Activated CD8-positive, alpha-beta memory T cell treated with anti-CD3 and anti-CD28 coated beads, Interleukin-2, amount 50 U/mL, for 24 hours (primary cell): Measurements from ENCODE around the gene OBSL1.

Experiments
- DNase-seq: peaks from one replicate; pipeline ENCODE4 v3.0.0-alpha.2; 2020; ENCODE audit errors: extremely low read depth

OBSL1 gene

DNA sequence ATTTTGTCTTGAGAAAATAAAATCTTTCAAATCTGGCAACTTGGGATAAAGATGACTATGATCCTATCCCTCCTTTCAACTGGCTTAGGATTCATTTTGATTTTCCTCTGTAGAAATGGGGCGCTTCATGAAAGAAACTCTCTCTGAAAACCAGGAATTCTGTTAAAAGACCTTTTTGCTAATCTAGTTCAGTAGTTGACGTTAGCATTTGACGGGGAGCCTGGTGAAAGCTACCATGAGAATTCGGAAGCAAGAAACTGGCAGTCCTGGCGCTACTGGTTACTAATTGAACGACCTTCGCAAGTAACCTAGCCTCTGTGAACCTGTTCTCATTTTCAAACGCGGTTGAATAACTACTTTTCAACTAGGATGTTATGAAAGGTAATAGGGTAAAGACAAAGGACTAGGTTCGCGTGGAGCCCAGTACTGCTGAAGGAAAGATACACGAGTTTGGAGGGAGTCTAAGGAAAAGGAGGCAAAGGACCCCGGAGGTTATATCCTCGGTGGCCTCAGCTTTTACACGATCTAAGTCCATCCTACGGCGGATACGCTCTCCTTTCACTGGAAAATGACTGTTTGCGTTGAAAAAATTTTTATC lies 25.7 kb upstream of the OBSL1 start:
- no peak for DNase-seq

DNA sequence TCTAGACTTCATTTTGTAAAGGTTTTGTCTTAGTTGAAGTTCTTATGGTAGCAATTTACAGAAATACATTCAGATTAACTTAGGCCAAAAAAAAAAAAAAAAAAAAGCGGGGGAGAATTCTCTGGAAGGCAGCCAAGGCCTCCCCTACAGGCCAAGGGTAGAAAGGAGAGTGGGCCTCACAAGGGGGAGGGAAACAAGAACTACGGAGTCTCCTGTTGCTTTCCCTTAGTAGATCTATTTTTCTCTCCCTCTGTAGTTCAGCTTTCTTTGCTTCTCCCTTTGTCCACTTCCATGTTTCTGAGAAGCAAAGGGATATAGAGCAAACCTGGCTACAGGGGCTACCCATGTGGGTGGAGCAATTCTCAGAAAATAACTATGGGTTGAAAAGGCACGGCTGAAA lies 23.9 kb upstream of the OBSL1 start:
- DNase-seq: no peak

DNA sequence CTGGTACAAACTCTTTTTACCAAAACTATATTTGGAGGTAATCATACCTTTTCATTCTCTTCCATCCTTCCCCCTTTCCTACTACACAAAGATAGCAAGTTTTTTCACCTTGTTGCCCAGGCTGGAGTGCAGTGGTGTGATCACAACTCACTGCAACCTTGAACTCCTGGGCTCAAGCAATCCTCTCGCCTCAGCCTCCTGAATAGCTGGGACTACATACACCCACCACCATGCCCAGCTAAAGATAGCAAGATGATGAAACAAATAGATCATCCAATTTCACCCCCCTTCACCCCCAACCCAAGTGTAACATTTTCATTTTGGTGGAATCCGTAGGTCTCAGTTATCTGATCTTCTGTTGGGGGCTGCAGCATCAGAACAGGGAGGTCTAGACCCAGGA lies 21.8 kb upstream of the OBSL1 start:
- no peak for DNase-seq

DNA sequence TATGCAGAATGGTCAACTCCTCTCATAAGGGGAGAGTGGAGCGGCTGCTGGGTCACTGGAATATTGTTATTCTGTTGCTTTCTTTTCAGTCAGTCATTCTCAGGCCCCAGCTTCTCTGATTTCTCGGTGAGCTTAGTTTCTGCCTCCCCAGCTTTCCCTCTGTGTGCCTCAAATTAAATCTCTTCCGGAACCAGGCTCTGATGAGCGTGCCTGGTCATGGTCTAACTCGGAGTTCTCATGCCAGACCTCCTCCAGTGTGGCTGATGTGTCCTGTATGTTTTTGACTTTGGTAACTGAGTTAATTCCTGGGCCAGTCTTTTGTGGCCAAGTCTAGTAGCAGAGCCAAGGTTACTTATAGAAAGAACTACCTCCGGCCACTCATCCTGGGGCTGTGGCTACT lies 21.4 kb upstream of the OBSL1 start:
- DNase-seq: no peak

DNA sequence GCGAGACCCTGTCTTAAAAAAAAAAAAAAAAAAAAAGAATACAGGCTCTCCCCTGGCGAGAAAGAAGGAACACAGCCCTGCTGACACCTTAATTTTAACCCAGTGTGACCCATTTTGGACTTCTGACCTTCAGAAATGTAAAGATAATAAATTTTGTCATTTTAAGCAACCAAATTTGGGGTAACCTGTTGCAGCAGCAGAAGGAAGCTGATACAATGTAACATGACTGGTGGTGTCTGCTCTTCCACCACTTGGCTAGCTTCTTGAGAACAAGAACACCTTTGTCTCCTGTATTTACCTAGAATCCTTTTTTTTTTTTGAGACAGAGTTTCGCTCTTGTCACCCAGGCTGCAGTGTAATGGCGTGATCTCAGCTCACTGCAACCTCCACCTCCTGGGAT lies 19.8 kb upstream of the OBSL1 start:
- no peak for DNase-seq

DNA sequence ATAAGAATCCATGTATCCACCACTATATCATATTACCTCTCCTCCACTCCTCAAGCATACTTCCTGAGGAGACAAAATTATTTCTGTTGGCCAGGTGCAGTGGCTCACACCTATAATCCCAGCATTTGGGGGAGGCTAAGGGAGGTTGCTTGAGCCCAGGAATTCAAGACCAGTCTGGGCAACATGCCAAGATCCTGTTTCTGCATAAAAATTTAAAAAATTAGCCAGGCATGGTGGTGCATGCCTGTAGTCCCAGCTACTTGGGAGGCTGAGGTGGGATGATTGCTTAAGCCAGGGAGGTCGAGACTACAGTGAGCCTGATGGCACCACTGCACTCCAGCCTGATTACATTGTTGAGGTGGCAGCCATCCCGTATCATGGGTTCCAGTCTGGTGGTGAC lies 10.0 kb upstream of the OBSL1 start:
- DNase-seq: no peak

DNA sequence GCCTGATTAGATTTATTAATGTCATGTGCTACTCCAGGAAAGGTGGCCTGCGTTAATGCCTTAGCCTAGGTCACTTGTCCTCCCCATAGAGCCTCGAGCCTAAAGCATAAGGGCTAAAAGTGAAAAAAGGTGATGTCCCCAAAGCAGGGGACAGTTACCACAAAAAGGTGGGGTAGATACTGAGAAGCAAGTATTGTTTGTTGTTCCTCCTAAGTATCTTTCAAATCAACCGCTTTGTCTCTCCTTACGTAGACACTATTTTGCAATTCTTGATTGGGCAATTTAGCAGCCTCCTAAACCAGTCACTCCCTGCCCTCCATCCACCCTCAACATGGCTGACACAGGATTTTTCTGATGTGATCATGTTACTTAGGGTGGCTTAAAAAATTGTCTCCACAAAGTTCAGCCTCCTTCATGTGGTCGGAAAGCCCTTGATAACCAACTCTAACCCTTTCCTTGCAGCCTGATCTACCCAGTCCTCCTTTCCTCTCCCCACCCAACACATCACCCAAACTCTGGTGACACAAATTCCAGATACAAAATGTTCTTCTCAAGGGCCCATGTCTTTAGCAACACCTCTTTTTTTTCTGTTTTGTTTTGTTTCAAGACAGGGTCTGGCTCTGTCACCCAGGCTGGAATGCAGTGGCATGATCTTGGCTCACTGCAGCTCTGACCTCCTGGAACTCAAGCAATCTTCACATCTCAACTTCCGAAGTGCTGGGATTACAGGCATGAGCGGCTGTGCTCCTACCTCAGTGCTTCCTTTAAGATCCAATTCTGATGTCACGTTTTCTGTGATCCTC lies 7.7 kb upstream of the OBSL1 start:
- no peak for DNase-seq

DNA sequence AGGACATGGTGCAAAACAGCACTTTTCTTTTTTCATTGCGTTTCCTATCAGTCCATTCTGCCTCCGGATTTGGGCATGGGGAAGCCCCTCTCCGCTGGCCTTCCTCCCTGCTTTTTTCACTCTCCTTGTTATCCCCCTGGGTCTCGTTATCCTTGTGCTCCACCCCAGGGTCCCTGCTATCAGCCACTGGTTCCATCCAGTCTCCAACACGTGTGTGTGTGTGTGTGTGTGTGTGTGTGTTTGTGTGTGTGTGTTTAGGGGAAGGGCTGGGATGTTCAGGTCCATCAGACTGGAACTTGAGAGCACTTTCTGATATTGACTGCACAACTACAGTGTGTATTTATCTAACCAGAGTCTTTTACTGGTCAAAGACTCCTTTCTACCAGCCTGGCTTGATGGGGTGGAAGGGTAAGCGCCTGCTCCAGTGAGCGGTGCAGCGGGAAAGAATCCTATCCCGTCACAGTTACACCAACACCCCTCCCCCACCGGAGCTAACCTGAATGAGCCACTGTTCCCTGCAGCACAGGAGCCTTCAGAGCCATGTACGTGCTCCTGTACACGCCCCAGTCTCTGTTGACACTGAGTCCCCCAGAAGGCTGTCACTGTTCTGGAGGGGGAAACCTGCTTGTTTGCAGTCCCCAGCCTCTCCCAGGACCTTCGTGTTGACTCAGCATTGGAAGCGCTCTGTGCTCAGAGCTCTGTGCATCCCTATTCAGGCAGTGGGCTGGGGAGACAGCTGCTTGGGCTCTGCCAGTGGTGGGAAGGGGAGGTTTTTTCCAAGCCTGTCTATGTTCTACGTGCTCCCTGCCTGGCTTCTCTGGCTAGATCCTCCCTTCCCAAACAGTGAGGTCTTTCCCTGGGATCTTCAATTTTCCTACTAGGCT lies 5.4 kb upstream of the OBSL1 start:
- DNase-seq: no peak

DNA sequence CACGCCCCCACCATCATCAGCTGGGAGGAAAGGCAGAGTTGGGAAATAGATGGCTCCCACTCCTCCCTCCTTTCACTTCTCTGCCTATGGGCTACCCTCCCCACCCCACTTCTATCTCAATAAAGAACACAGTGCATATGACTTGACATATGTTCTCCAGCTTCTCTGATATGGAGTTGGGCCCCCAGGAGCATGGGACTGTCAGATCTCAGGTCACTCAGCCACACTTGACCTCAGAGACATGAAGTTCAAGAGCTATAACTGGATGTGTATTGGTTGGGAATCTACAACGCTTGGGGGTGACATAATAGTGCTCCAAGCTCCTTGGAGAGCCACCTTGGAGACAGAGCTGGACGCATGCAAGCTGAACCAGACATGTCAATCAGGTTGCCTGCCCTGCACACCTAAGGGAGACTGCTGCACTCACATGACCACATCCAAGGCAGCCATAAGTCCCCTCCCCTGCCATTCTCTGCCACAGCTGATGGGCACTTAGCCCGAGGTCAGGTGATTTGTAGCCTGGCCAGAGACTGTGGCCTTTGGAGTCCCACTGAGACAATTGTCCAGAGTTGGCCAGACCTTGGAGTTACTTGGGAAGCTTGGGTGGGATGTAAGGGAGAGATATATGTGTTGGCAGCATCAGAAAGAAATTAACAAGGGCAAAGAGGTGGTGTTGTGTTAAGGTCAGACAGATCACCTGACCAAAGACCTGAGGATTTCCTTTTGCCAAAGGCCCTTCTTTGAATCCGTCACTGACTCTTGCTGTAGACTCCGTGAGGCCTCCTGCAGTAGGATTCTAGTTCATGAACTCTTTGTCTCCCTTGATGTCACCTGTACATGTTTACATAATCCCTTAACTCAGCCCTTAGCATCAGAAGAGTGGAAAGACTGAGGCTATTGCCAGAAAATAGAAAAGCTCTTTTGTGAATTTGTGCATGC lies 4.5 kb upstream of the OBSL1 start:
- no peak for DNase-seq

DNA sequence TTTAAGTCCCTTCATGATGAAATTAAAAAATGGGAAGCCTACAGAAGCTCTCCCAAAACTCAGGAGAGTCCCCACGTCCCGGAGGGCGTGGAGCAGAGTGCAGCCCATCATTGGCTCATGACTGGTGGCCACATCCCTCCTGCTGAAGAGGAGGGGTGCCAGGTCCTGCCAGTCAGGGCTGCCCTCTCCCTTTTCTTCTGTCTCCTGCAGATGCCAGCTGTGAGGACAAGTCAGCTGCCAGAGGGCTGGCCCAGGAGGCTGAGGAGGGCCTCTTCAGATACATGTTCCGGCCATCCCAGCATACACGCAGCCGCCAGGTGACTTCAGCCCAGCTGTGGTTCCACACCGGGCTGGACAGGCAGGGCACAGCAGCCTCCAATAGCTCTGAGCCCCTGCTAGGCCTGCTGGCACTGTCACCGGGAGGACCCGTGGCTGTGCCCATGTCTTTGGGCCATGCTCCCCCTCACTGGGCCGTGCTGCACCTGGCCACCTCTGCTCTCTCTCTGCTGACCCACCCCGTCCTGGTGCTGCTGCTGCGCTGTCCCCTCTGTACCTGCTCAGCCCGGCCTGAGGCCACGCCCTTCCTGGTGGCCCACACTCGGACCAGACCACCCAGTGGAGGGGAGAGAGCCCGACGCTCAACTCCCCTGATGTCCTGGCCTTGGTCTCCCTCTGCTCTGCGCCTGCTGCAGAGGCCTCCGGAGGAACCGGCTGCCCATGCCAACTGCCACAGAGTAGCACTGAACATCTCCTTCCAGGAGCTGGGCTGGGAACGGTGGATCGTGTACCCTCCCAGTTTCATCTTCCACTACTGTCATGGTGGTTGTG lies 3.4 kb upstream of the OBSL1 start:
- no peak for DNase-seq

DNA sequence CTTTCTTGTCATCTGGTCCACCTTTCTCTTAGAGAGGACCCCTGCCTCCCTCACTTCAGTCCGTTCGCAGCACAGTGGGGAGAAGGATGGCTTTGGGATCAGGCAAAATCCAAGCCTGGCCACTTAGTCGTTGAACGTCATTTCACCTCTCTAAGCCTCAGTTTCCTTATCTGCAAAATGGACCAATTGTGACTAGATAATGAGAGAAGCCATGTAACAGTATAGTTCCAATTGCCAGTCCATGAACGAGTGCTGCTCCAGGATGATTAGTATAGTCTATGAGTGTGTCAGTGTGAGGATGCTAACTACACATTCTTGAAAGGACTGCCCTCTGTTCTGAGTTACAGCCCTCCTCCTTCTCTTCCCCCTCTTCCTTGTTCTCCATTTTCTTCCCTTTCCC lies 1.8 kb upstream of the OBSL1 start:
- DNase-seq: no peak

DNA sequence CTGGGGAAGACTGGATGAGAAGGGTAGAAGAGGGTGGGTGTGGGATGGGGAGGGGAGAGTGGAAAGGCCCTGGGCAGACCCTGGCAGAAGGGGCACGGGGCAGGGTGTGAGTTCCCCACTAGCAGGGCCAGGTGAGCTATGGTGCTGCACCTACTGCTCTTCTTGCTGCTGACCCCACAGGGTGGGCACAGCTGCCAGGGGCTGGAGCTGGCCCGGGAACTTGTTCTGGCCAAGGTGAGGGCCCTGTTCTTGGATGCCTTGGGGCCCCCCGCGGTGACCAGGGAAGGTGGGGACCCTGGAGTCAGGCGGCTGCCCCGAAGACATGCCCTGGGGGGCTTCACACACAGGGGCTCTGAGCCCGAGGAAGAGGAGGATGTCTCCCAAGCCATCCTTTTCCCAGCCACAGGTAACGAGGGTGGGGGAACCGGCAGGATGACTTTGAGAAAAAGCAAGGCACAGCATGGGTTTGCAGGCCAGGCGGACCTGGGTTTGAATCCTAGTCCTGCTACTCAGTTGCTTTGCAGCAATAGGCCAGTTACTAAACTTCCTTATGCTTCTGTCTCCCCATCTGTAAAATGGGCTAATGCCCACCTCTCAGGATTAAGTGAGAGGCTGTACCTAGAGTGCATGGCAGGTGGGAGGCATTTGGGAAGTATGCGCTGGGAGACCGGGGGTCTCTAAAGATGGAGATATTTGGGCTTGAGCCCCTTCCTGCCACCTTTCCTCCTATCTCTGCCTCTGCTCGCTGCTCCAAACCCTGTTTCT lies 1.1 kb upstream of the OBSL1 start, which contains the start of gene INHA:
TSS of gene INHA (plus strand) at position 74 of the 765 bp plus-strand sequence. CDS start at position 139, 65 bp downstream.
- DNase-seq: no peak

DNA sequence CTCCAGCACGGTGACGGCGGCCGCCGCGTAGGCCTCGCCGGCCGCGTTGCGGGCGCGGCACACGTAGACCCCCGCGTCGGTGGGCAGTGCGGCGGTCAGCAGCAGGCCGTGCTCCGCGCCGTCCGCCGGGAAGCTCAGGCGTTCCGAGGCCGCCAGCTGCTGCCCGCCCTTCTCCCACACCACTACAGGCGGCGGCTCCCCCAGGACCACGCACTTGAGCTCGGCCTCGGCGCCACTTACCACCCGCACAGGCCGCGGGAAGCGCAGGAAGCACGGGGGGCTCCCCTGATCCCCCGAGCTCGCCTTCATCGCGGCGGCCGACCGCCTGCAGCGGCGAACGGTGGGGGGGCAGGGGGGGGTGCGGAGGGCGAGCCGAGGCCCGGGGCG lies 422 bp downstream of the OBSL1 start:
- no peak for DNase-seq

DNA sequence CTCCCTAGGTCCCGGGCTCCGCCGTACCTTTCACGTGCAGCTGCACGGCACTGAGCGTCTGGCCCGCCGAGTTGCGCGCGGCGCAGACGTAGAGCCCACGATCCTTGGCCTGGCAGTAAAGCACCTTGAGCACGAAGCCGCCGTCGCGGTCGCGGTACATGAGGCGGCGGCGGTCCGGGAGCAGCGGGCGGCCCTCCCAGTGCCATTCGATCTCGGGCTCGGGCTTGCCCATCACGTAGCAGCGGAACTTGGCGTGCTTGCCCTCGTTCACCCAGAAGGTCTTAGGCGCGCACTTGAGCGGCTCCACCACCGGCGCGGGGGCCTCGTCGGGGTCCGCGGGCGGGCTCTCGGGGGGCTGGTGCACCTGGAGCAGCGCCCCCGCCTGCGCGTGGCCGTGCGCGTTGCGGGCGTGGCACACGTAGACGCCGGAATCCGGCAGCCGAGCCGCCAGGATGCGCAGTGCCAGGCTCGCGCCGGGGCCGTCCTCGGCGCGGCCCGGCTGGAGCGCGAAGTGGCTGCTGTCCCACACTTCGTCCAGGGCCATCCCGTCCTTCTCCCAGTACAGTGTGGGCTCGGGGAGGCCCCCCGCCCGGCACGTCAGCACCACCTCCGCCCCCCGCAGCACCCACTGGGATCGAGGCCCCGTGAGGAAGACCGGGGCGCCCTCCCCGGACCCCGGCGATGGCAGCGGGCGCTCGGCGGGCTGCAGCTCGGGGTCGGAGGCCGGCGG lies 980 bp downstream of the OBSL1 start:
- DNase-seq: no peak

DNA sequence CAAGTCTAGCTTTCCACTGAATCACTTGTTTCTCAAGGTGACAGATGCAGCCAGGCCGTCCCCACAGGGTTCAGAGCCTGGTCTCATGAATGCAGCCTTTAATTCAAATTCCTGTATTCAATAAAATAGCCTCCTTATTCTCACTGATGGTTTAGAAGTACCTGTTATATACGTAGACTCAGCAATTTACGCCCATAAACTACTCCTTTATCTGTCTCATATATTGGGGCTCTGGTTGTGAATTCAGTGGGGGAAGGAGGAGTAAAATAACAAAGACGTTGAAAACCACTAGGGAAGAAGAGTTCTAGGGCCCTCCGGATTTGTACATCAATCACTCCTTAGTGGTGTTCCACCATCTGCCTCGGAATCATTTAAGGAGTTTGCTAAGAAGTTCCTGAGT lies 1.7 kb downstream of the OBSL1 start:
- no peak for DNase-seq

DNA sequence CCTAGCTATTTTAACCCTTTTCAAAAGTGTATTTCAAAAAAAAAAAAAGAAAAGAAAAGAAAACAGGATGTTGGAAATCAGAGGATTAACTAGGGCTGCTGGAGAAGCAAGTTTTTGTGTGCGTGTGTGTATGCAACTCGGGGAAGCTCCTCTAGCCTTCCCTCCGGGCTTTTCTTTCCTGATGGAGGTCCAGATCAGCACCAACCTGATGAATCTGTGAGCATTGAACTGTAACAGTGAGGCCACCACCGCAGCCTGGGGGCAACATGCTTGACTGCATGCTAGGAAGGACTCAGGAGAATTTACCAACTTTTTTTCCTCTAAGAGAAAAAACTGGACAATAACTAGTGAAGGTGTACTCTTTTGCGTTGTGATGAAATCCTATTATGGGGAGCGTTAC lies 2.3 kb downstream of the OBSL1 start:
- DNase-seq: no peak

DNA sequence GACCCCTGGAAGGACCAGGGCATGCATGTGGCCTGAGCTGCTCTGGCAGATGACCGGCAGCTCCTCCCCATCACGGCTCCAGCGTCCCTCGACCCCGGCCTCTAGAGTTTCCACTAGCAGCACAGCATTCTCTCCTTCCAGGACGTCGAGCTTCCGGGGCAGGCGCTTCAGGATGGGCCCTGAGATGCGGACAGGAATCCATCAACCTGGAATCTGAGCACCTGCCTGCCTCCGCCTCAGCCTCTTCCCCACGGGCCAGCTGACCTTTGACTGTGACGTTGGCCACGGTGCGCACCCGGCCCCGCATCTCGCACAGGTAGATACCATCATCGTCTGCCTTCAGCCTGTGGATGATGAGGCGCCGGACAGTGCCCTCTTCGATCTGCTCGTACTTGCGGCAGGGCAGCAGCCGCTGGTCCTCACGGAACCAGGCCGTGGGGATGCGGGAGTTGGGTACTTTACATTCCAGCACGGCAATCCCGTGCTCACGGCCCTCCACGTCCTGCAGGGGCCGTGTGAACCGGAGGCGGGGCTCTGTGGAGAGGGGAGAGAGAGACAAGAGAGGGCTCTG lies 3.5 kb downstream of the OBSL1 start:
- no peak for DNase-seq

DNA sequence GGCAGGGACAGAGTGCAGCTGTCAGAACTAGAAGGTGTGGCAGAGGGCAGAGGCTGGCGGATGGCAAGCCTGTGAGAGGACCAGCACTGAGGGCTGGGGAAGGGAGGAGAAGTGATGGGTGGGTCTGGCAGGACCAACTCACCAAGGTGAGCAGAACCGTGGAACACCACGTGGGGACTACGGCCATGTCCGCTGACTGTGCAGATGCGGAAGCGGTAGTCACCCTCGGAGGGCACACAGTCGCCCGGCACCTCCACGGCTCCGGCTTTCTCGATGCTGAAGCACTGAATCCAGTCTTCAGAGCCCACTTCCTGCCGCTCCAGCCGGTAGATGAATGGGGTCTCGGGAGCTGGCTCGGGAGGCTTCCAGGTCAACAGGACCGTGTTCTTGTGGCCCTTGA lies 4.2 kb downstream of the OBSL1 start:
- no peak for DNase-seq

DNA sequence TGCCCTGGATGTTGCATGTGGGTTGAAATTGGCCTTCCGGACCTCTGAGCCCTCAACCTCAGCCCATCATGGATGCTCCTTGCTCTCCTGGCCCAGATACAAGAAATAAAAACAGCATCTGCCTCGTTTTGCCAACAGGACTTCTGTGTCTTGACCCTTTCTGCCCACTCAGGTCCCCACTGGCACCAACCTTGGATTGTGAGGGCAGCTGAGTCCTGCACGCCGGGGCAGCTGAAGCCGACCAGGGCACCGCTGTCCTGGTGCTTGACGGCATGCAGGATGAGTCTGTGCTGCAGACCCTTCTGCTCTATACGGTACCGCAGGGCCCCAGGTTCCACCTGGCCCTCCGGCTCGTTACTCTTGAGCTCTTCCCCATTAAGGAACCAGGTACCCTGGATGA lies 4.7 kb downstream of the OBSL1 start:
- DNase-seq: no peak
